AML-193 (cell line): ENCODE data around the gene ETHE1.

ENCODE experiments used
- DNase-seq, 2 experiments: peaks; one replicate each; lab custom pipeline; 2025; lab: John Stamatoyannopoulos, UW

The ETHE1 gene

GRCh38 chr19:43465468-43466120 is 61.4 kb downstream of the ETHE1 start, which contains the start of gene LYPD3:
LYPD3 (minus strand) TSS chr19:43465608; CDS start chr19:43465571, 37 bp downstream.
- DNase-seq = no peak

GRCh38 chr19:43464134-43464775 is 62.7 kb downstream of the ETHE1 start:
- DNase-seq = no peak

- DNase-seq = peak; percentile 86 to 87
Observed at GRCh38 chr19:43463381-43464133, 63.4 kb downstream of the ETHE1 start.

GRCh38 chr19:43462785-43463380 is 64.1 kb downstream of the ETHE1 start:
- DNase-seq = no peak

GRCh38 chr19:43462383-43462782 is 64.6 kb downstream of the ETHE1 start:
- DNase-seq = no peak

- DNase-seq = no peak
Observed at GRCh38 chr19:43461303-43461702, 65.7 kb downstream of the ETHE1 start.

GRCh38 chr19:43460362-43461016 is 66.5 kb downstream of the ETHE1 start:
- no peak for DNase-seq

GRCh38 chr19:43457809-43458208 is 69.2 kb downstream of the ETHE1 start:
- DNase-seq = no peak
